HEK293T (cell line): ENCODE measurements around the gene TRIM7.

ENCODE experiments used
- CTCF ChIA-PET: fragments of 350-600 bp; formaldehyde crosslinking; extraction: SDS; loops from one replicate; lab custom pipeline; 2021; ENCODE audit warnings: antibody characterized with exemption, inconsistent platforms; lab: Yijun Ruan, JAX
- POLR2A ChIA-PET: fragments of 350-600 bp; formaldehyde crosslinking; extraction: SDS; loops from one replicate; lab custom pipeline; 2020; ENCODE audit warnings: antibody characterized with exemption, inconsistent platforms; lab: Yijun Ruan, JAX
- DNase-seq: peaks from one replicate; pipeline ENCODE4 v3.0.0; 2012; ENCODE audit warnings: mixed read lengths; ENCODE audit errors: extremely low spot score
- ARNT ChIP-seq: fragments of 450-650 bp; IDR thresholded peaks from 2 replicates; pipeline ENCODE4 v1.6.1; 2017; ENCODE audit warnings: mild to moderate bottlenecking
- BHLHE40 ChIP-seq: fragments of 450-650 bp; IDR thresholded peaks from 2 replicates; pipeline ENCODE4 v1.6.1; 2016; ENCODE audit warnings: mild to moderate bottlenecking, moderate library complexity, borderline replicate concordance
- CTBP1 ChIP-seq: fragments of 450-650 bp; IDR thresholded peaks from 2 replicates; pipeline ENCODE4 v1.6.1; 2016; ENCODE audit warnings: borderline replicate concordance
- ELF4 ChIP-seq: fragments of 450-650 bp; IDR thresholded peaks from 2 replicates; pipeline ENCODE4 v1.6.1; 2017; ENCODE audit warnings: antibody characterized with exemption
- FOXA1 ChIP-seq: fragments of 450-650 bp; IDR thresholded peaks from 2 replicates; pipeline ENCODE4 v1.6.1; 2016; ENCODE audit warnings: mild to moderate bottlenecking
- FOXK2 ChIP-seq: fragments of 450-650 bp; IDR thresholded peaks from 2 replicates; pipeline ENCODE4 v1.6.1; 2016; ENCODE audit warnings: mild to moderate bottlenecking
- FOXM1 ChIP-seq: fragments of 450-650 bp; IDR thresholded peaks from 2 replicates; pipeline ENCODE4 v1.6.1; 2017; ENCODE audit warnings: mild to moderate bottlenecking, borderline replicate concordance
- HDGF ChIP-seq: fragments of 450-650 bp; IDR thresholded peaks from 2 replicates; pipeline ENCODE4 v1.6.1; 2017; ENCODE audit warnings: antibody characterized with exemption, borderline replicate concordance
- L3MBTL2 ChIP-seq: fragments of 450-650 bp; conservative IDR thresholded peaks from 2 replicates; pipeline ENCODE4 v1.6.1; 2016; ENCODE audit warnings: mild to moderate bottlenecking
- LEF1 ChIP-seq: fragments of 450-650 bp; IDR thresholded peaks from 2 replicates; pipeline ENCODE4 v1.6.1; 2017; ENCODE audit warnings: mild to moderate bottlenecking, borderline replicate concordance
- NFRKB ChIP-seq: fragments of 450-650 bp; IDR thresholded peaks from 2 replicates; pipeline ENCODE4 v1.6.1; 2016; ENCODE audit warnings: mild to moderate bottlenecking, moderate library complexity
- SP1 ChIP-seq: fragments of 450-650 bp; IDR thresholded peaks from 2 replicates; pipeline ENCODE4 v1.6.1; 2017
- SUZ12 ChIP-seq: fragments of 450-650 bp; IDR thresholded peaks from 2 replicates; pipeline ENCODE4 v1.6.1; 2016; ENCODE audit warnings: mild to moderate bottlenecking
- TARDBP ChIP-seq: fragments of 450-650 bp; IDR thresholded peaks from 2 replicates; pipeline ENCODE4 v1.6.1; 2016
- ZNF384 ChIP-seq: fragments of 450-650 bp; IDR thresholded peaks from 2 replicates; pipeline ENCODE4 v1.6.1; 2016
- TF ChIP-seq, protein P1 (sequence below): fragments of 450-650 bp; IDR thresholded peaks from 2 replicates; pipeline ENCODE4 v1.6.1; 2016

Gene TRIM7

DNA sequence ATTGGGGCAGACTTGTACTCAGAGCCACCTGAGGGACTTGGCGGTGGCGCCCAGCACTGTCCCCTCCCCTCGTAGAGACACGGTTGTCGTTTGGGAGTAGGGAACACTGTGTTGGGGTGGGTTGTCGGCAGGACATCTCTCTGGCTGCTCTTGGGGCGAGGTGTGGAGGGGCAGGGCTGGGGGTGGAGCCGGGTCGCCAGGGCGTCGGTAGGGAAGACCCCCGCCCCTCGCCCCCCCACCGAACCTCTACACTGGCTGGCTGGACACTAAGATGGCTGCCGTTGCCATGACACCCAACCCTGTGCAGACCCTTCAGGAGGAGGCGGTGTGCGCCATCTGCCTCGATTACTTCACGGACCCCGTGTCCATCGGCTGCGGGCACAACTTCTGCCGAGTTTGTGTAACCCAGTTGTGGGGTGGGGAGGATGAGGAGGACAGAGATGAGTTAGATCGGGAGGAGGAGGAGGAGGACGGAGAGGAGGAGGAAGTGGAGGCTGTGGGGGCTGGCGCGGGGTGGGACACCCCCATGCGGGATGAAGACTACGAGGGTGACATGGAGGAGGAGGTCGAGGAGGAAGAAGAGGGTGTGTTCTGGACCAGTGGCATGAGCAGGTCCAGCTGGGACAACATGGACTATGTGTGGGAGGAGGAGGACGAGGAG is 18.9 kb upstream of the TRIM7 start:
- no peak for TF ChIP-seq LEF1
- TF ChIP-seq FOXM1: no peak
- no peak for TF ChIP-seq SP1
- no peak for TF ChIP-seq L3MBTL2
- no peak for TF ChIP-seq ELF4
- TF ChIP-seq ZNF384: no peak
- TF ChIP-seq CTBP1: no peak
- no peak for TF ChIP-seq FOXA1
- no peak for TF ChIP-seq FOXK2
- ChIA-PET POLR2A (interaction anchor here (0.6 to 3.6 kb wide), 21 partner anchors 8 to 50 kb away, joined by 3 to 43 read pairs (median 6); partner anchors contain the start of genes RACK1, TRIM52 and TRIM7), CTCF (interaction anchor here (1.3 to 2.2 kb wide), 3 partner anchors 36 to 39 kb away, joined by 5 to 7 read pairs (median 6); no protein-coding TSS in a partner anchor)
- peak; percentile 65 for DNase-seq

DNA sequence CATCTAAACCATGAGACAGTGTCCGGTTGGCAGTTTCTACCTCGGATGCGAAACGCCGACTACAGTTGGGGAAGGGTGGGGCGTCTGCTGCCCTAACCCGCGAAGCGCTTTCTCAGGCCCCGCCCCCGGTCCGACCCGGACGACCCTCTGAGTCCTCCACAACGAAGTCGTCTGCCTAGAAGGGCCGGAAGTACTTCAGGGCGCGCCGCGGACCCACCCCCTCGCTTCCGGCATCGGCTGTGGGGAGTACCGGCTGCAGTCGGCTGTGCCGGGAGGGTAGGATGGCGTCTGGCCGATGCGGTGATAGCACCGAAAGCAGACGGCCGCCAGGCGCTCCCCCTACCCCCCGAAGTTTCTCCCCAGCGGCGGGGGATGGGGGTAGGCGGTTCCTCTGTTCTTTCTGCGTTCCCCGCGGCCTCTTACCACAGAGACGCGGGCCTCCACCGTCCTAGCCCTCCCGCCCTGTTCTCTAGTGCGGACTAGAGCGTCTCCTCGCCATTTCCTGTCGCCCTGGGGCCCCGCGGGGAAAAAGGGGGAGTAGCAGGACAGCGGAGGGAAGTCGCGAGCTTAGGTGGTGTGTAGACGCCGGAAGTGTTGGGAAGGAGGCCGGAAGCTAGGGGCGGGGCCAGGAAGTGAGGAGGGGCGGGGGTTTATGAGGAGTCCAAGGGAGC is 18.2 kb upstream of the TRIM7 start, which contains the start of gene TRIM41:
TSS of gene TRIM41 (plus strand) at position 224 of the 671 bp plus-strand sequence. CDS start 719 bp downstream, outside the sequence.
- CTCF ChIA-PET: interaction anchor here (1.3 to 2.2 kb wide), 3 partner anchors 36 to 39 kb away, joined by 5 to 7 read pairs (median 6); no protein-coding TSS in a partner anchor
- DNase-seq: peak; percentile 88
- TF ChIP-seq ELF4 (peak; percentile 86), BHLHE40 (no peak), L3MBTL2 (no peak), LEF1 (peak; percentile 13; the same call in 1 of the 2 replicates), HDGF (no peak), ZNF384 (no peak), NFRKB (no peak), TARDBP (no peak), FOXK2 (no peak), CTBP1 (no peak; the same call in 1 of the 2 replicates)
- TF ChIP-seq, protein P1, sequence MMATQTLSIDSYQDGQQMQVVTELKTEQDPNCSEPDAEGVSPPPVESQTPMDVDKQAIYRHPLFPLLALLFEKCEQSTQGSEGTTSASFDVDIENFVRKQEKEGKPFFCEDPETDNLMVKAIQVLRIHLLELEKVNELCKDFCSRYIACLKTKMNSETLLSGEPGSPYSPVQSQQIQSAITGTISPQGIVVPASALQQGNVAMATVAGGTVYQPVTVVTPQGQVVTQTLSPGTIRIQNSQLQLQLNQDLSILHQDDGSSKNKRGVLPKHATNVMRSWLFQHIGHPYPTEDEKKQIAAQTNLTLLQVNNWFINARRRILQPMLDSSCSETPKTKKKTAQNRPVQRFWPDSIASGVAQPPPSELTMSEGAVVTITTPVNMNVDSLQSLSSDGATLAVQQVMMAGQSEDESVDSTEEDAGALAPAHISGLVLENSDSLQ: peak; percentile 24; the same call in 1 of the 2 replicates
- POLR2A ChIA-PET: interaction anchor here (0.6 to 3.6 kb wide), 22 partner anchors 9 to 50 kb away, joined by 3 to 43 read pairs (median 6); partner anchors contain the start of genes RACK1, TRIM52 and TRIM7

DNA sequence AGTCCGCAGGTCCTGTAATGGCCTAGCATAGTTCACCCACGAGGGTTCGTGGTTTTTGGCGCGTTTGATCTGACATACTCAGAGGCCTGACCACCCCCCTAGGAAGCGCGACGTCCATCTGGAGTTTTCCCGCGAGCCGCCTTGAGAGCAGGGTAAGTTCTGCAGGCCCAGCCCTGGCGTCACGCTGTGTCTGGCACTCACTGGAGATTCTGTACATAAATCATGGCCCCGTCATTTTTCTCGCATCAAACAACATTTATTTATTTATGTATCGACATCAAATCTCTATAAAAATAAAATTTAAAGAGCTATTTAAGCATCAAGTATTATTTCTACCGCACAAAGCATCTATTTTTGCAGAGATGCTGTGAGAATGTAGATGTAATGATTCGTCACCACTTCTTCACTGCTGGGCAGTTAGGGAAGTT is 17.6 kb upstream of the TRIM7 start:
- peak; percentile 42 for DNase-seq
- CTCF ChIA-PET: interaction anchor here (1.0 to 2.2 kb wide), 5 partner anchors 15 to 54 kb away, joined by 3 to 7 read pairs (median 5); no protein-coding TSS in a partner anchor
- POLR2A ChIA-PET: interaction anchor here (0.9 to 3.6 kb wide), 11 partner anchors 12 to 49 kb away, joined by 5 to 43 read pairs (median 11); partner anchors contain the start of genes RACK1, TRIM52 and TRIM7
- TF ChIP-seq HDGF (no peak), FOXA1 (no peak), L3MBTL2 (peak; percentile 94), LEF1 (peak; percentile 16; the same call in 1 of the 2 replicates), SUZ12 (no peak), BHLHE40 (no peak), FOXM1 (no peak), NFRKB (no peak), FOXK2 (no peak), CTBP1 (no peak), SP1 (no peak), ELF4 (no peak), ARNT (no peak), TARDBP (no peak), ZNF384 (no peak)
- TF ChIP-seq, protein P1: peak; percentile 93

DNA sequence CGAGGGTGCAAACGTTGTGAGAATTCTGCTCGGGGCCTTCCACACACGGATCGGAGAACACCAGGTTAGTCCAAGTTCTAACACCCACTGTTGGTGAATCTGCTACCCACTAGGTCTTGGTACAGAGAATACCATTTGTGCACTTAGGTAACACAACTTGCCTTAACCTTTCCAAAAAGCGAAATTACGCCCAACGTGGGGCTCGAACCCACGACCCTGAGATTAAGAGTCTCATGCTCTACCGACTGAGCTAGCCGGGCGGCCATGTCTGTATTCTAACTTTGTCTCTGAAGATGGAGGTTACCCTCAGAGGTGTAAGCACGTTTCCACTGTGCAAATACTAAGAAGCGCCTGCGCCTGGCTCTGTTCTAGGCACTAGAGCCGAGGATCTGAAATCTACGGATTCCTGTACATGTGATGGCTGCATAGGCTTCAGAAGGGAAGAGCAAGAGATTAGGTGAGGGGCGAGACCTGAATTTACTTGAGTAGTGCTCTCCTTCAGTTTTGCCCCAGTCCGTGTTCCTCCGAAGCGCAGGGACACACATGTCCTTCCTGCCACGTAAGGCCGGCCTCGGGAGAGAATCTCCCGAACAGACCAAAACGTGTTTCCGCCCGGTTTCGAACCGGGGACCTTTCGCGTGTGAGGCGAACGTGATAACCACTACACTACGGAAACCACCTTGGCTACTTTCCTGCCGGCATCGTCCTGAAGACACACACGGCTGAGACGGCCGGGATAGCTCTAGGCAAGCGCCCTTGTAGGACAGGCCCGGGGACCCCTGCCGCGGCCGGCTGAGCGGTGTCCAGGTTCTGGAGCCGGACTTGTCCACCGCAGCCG is 17.0 kb upstream of the TRIM7 start:
- ChIA-PET CTCF (interaction anchor here (1.0 to 2.2 kb wide), 5 partner anchors 15 to 54 kb away, joined by 3 to 7 read pairs (median 5); no protein-coding TSS in a partner anchor), POLR2A (interaction anchor here (0.9 to 3.6 kb wide), 11 partner anchors 13 to 122 kb away, joined by 3 to 43 read pairs (median 11); partner anchors contain the start of genes RACK1, TRIM52 and TRIM7)
- DNase-seq: peak; percentile 63
- no peak for TF ChIP-seq FOXA1
- no peak for TF ChIP-seq NFRKB
- no peak for TF ChIP-seq LEF1
- no peak for TF ChIP-seq FOXK2
- no peak; the same call in 1 of the 2 replicates for TF ChIP-seq FOXM1
- no peak for TF ChIP-seq SUZ12
- no peak for TF ChIP-seq ELF4
- TF ChIP-seq L3MBTL2: no peak
- no peak for TF ChIP-seq BHLHE40
- peak; percentile 79 for TF ChIP-seq ARNT
- TF ChIP-seq CTBP1: peak; percentile 48; the same call in 1 of the 2 replicates
- TF ChIP-seq, protein P1: no peak
- TF ChIP-seq SP1: no peak
- peak; percentile 74 for TF ChIP-seq TARDBP
- no peak for TF ChIP-seq ZNF384
- TF ChIP-seq HDGF: no peak
